ENCODE measurements around the gene MYCBP2. TPM values are rescaled to one million over a fixed set of nuclear protein-coding genes. Genes with fewer than 3 reads are reported as not detected.
"Not testable (repeated sequence)": the region's sequence is repeated elsewhere in the genome, so short reads cannot be mapped to it uniquely, and the experiment has no call there.

Gene MYCBP2
- total RNA-seq, 2 experiments from 2014 or later = 121 to 125 TPM

DNA sequence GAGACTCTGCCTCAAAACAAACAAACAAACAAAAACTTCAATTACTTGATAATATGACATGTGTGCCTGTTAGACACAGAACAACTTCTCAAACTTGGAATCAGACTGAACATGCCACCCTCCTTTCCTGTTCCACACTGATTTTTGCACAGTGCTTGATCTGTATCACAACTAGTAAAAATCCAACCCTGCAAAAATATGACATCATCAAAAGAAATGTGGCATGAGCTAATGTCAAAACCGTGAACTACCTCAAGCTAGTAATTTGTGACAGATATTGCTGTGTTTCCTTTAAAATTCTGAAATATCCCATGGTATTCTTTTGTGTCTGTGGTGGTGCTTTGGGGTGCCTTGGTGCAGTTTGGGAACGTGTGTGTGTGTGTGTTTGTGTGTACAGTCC lies 8.2 kb downstream of the MYCBP2 start:
- no peak overlapping the region for H3K27ac ChIP-seq (ENCODE audit: low read depth, low read length, poor library complexity, severe bottlenecking)
- POLR2A ChIA-PET = interaction anchor here (0.6 to 1.2 kb wide), 2 partner anchors 19 to 27 kb away, joined by 3 to 5 read pairs; no protein-coding TSS in a partner anchor
- intact Hi-C loops (cut with micrococcal nuclease; ENCODE audit: unreplicated experiment) = no loop called here

GRCh38 chr13:77316430-77316829 lies 10.5 kb downstream of the MYCBP2 start:
- peaks cover 60% of the 10 kb centered on the region for H4K20me1 ChIP-seq (ENCODE audit: insufficient read depth, low read length)
- no peak overlapping the region for H2AFZ ChIP-seq (ENCODE audit: low read length)
- H3K4me3 ChIP-seq (ENCODE audit: low read depth, low read length, poor library complexity, severe bottlenecking) = no peak overlapping the region
- H3K79me2 ChIP-seq (ENCODE audit: insufficient read depth, low read depth, low read length) = peaks cover 100% of the 10 kb centered on the region
- H3K36me3 ChIP-seq (ENCODE audit: insufficient read depth, low read length) = peaks cover 8% of the 10 kb centered on the region; the same call in 1 of the 2 replicates
- no peak overlapping the region for H3K27ac ChIP-seq (ENCODE audit: low read depth, low read length, poor library complexity, severe bottlenecking)
- no peaks in the 10 kb centered on the region for H3K9me3 ChIP-seq (ENCODE audit: low read length)
- intact Hi-C loops (cut with micrococcal nuclease; ENCODE audit: unreplicated experiment) = no loop called here
- H3K9me2 ChIP-seq (ENCODE audit: insufficient read depth, low read length) = no peaks in the 10 kb centered on the region
- TF ChIP-seq EZH2phosphoT487 (IDR thresholded peaks at IDR 0.05; ENCODE audit: borderline replicate concordance, low read depth, low read length) = no peak
- TF ChIP-seq, protein P1, sequence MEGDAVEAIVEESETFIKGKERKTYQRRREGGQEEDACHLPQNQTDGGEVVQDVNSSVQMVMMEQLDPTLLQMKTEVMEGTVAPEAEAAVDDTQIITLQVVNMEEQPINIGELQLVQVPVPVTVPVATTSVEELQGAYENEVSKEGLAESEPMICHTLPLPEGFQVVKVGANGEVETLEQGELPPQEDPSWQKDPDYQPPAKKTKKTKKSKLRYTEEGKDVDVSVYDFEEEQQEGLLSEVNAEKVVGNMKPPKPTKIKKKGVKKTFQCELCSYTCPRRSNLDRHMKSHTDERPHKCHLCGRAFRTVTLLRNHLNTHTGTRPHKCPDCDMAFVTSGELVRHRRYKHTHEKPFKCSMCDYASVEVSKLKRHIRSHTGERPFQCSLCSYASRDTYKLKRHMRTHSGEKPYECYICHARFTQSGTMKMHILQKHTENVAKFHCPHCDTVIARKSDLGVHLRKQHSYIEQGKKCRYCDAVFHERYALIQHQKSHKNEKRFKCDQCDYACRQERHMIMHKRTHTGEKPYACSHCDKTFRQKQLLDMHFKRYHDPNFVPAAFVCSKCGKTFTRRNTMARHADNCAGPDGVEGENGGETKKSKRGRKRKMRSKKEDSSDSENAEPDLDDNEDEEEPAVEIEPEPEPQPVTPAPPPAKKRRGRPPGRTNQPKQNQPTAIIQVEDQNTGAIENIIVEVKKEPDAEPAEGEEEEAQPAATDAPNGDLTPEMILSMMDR (conservative IDR thresholded peaks at IDR 0.05; ENCODE audit: low read length) = no peak
- H3K4me2 ChIP-seq (ENCODE audit: low read length) = no peak overlapping the region
- BruUV-seq (replicated peaks) = no TSS peak
- peaks cover 10% of the 10 kb centered on the region for H3K4me1 ChIP-seq (ENCODE audit: insufficient read depth, low read length, poor library complexity, severe bottlenecking)
- ChIA-PET POLR2A (interaction anchor here (1.0 to 1.2 kb wide), 3 partner anchors 9 to 19 kb away, joined by 3 to 7 read pairs (median 3); no protein-coding TSS in a partner anchor), CTCF (ENCODE audit: unreplicated experiment) (no interaction called here)
- no peak for DNase-seq (ENCODE audit: low spot score)

More for the DNA sequence above, 8.2 kb downstream of the MYCBP2 start:
- no TSS peak for BruUV-seq (replicated peaks)
- H3K4me3 ChIP-seq (ENCODE audit: low read depth, low read length, poor library complexity, severe bottlenecking) = no peak overlapping the region
- peaks cover 33% of the 10 kb centered on the region for H3K4me1 ChIP-seq (ENCODE audit: insufficient read depth, low read length, poor library complexity, severe bottlenecking)
- H3K4me2 ChIP-seq (ENCODE audit: low read length) = no peak overlapping the region
- H3K36me3 ChIP-seq (ENCODE audit: insufficient read depth, low read length) = peaks cover 8% of the 10 kb centered on the region; the same call in 1 of the 2 replicates
- no peaks in the 10 kb centered on the region for H3K9me3 ChIP-seq (ENCODE audit: low read length)
- H4K20me1 ChIP-seq (ENCODE audit: insufficient read depth, low read length) = peaks cover 70% of the 10 kb centered on the region
- H3K79me2 ChIP-seq (ENCODE audit: insufficient read depth, low read depth, low read length) = peaks cover 100% of the 10 kb centered on the region
- H2AFZ ChIP-seq (ENCODE audit: low read length) = no peak overlapping the region
- CTCF ChIA-PET (ENCODE audit: unreplicated experiment) = no interaction called here
- DNase-seq (ENCODE audit: low spot score) = no peak
- no peaks in the 10 kb centered on the region for H3K9me2 ChIP-seq (ENCODE audit: insufficient read depth, low read length)
- TF ChIP-seq EZH2phosphoT487 (IDR thresholded peaks at IDR 0.05; ENCODE audit: borderline replicate concordance, low read depth, low read length) = no peak
- TF ChIP-seq, protein P1 (conservative IDR thresholded peaks at IDR 0.05; ENCODE audit: low read length) = no peak

DNA sequence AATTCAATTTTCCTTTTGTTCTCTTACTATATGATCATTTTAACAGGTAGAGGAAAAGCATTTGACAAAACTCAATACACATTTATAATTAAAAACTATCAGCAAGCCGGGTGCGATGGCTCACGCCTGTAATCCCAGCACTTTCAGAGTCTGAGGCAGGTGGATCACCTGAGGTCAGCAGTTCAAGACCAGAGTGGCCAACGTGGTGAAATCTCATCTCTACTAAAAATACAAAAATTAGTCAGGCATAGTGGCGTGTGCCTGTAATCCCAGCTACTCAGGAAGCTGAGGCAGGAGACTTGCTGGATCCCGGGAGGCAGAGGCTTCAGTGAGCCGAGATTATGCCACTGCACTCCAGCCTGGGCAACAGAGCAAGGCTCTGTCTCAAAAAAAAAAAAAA lies 11.4 kb downstream of the MYCBP2 start:
- DNase-seq (ENCODE audit: low spot score); intact Hi-C loops (cut with micrococcal nuclease; ENCODE audit: unreplicated experiment); H3K4me2 ChIP-seq (ENCODE audit: low read length); H3K9me2 ChIP-seq (ENCODE audit: insufficient read depth, low read length); H3K27ac ChIP-seq (ENCODE audit: low read depth, low read length, poor library complexity, severe bottlenecking); H3K36me3 ChIP-seq (ENCODE audit: insufficient read depth, low read length); H2AFZ ChIP-seq (ENCODE audit: low read length); CTCF ChIA-PET (ENCODE audit: unreplicated experiment); BruUV-seq (replicated peaks); H3K9me3 ChIP-seq (ENCODE audit: low read length); H3K4me3 ChIP-seq (ENCODE audit: low read depth, low read length, poor library complexity, severe bottlenecking): not testable (repeated sequence)
- H4K20me1 ChIP-seq (ENCODE audit: insufficient read depth, low read length) = peaks cover 59% of the 10 kb centered on the region
- POLR2A ChIA-PET = interaction anchor here (0.7 to 1.1 kb wide), 5 partner anchors 8 to 309 kb away, joined by 3 to 7 read pairs (median 4); no protein-coding TSS in a partner anchor
- H3K4me1 ChIP-seq (ENCODE audit: insufficient read depth, low read length, poor library complexity, severe bottlenecking) = peaks cover 15% of the 10 kb centered on the region
- H3K79me2 ChIP-seq (ENCODE audit: insufficient read depth, low read depth, low read length) = peaks cover 100% of the 10 kb centered on the region

Measured in OCI-LY7 (cell line).